Chondrocyte (in vitro differentiated cells): Measurements from ENCODE around the gene LDHAL6A. TPM values are rescaled to one million over a fixed set of nuclear protein-coding genes. Genes with fewer than 3 reads are reported as not detected.

Experiments
- DNase-seq: peaks from one replicate; pipeline ENCODE4 v3.0.0; 2021; ENCODE audit warnings: mixed read lengths, low spot score
- H3K27ac Mint-ChIP-seq: one replicate; pipeline ENCODE4 v1.8.0; 2021; ENCODE audit warnings: mild to moderate bottlenecking, moderate library complexity, mixed read lengths; ENCODE audit not compliant: unreplicated experiment
- H3K27me3 Mint-ChIP-seq: 2 replicates; pipeline ENCODE4 v1.8.0; 2021; ENCODE audit warnings: low read depth, mixed read lengths
- H3K36me3 Mint-ChIP-seq: 2 replicates; pipeline ENCODE4 v1.8.0; 2021; ENCODE audit warnings: low read depth, mixed read lengths
- H3K4me1 Mint-ChIP-seq: 2 replicates; pipeline ENCODE4 v1.8.0; 2021; ENCODE audit warnings: low read depth, mild to moderate bottlenecking, mixed read lengths
- H3K4me3 Mint-ChIP-seq: one replicate; pipeline ENCODE4 v1.8.0; 2021; ENCODE audit warnings: mild to moderate bottlenecking, moderate library complexity, mixed read lengths; ENCODE audit not compliant: unreplicated experiment
- H3K9me3 Mint-ChIP-seq: 2 replicates; pipeline ENCODE4 v1.8.0; 2021; ENCODE audit warnings: low read depth, mixed read lengths
- CTCF ChIP-seq: fragments of 200-600 bp; sonication (generic); IDR thresholded peaks from 2 replicates; pipeline ENCODE4 v1.5.0; 2021; ENCODE audit warnings: antibody characterized with exemption, mild to moderate bottlenecking, moderate library complexity
- total RNA-seq: library from RNA; stranded (reverse); gene quantifications from 3 replicates; pipeline ENCODE4 v1.2.1, GENCODE V29; 2021

The LDHAL6A gene
- total RNA-seq, 1 donor from 2014 or later: not detected

- no peaks in the 10 kb centered on the region for H3K9me3 Mint-ChIP-seq
- H3K27me3 Mint-ChIP-seq: no peaks in the 10 kb centered on the region
- H3K4me1 Mint-ChIP-seq: no peaks in the 10 kb centered on the region
- no peak for DNase-seq
- no peaks in the 10 kb centered on the region for H3K36me3 Mint-ChIP-seq
- TF ChIP-seq CTCF: no peak
- no peak overlapping the region for H3K4me3 Mint-ChIP-seq
- H3K27ac Mint-ChIP-seq: no peak overlapping the region
Observed at GRCh38 chr11:18466402-18466801, 10.7 kb downstream of the LDHAL6A start.

GRCh38 chr11:18468059-18468458 is 12.4 kb downstream of the LDHAL6A start:
- Mint-ChIP-seq H3K4me1 (no peaks in the 10 kb centered on the region), H3K27me3 (no peaks in the 10 kb centered on the region), H3K27ac (no peak overlapping the region), H3K36me3 (no peaks in the 10 kb centered on the region), H3K9me3 (no peaks in the 10 kb centered on the region), H3K4me3 (no peak overlapping the region)
- no peak for DNase-seq
- no peak for TF ChIP-seq CTCF

- Mint-ChIP-seq H3K27me3 (no peaks in the 10 kb centered on the region), H3K27ac (no peak overlapping the region), H3K36me3 (no peaks in the 10 kb centered on the region), H3K9me3 (no peaks in the 10 kb centered on the region), H3K4me3 (no peak overlapping the region), H3K4me1 (no peaks in the 10 kb centered on the region)
- DNase-seq: no peak
- no peak for TF ChIP-seq CTCF
Observed at GRCh38 chr11:18468961-18469360, 13.3 kb downstream of the LDHAL6A start.

GRCh38 chr11:18471995-18472394 is 16.3 kb downstream of the LDHAL6A start:
- H3K27ac Mint-ChIP-seq: no peak overlapping the region
- H3K4me3 Mint-ChIP-seq: no peak overlapping the region
- TF ChIP-seq CTCF: no peak
- peaks cover 2% of the 10 kb centered on the region for H3K36me3 Mint-ChIP-seq
- no peak for DNase-seq
- H3K9me3 Mint-ChIP-seq: no peaks in the 10 kb centered on the region
- no peaks in the 10 kb centered on the region for H3K27me3 Mint-ChIP-seq
- no peaks in the 10 kb centered on the region for H3K4me1 Mint-ChIP-seq

- no peak for TF ChIP-seq CTCF
- no peak overlapping the region for H3K27ac Mint-ChIP-seq
- peaks cover 4% of the 10 kb centered on the region for H3K36me3 Mint-ChIP-seq
- H3K27me3 Mint-ChIP-seq: no peaks in the 10 kb centered on the region
- H3K9me3 Mint-ChIP-seq: no peaks in the 10 kb centered on the region
- H3K4me3 Mint-ChIP-seq: no peak overlapping the region
- DNase-seq: no peak
- no peaks in the 10 kb centered on the region for H3K4me1 Mint-ChIP-seq
Observed at GRCh38 chr11:18472587-18472986, 16.9 kb downstream of the LDHAL6A start.
